ENCODE data around the gene GTF2B. TPM values are rescaled to one million over a fixed set of nuclear protein-coding genes. Genes with fewer than 3 reads are reported as not detected.

GTF2B gene
- total RNA-seq, 2 experiments from 2014 or later = 41.9 to 47.1 TPM

DNA sequence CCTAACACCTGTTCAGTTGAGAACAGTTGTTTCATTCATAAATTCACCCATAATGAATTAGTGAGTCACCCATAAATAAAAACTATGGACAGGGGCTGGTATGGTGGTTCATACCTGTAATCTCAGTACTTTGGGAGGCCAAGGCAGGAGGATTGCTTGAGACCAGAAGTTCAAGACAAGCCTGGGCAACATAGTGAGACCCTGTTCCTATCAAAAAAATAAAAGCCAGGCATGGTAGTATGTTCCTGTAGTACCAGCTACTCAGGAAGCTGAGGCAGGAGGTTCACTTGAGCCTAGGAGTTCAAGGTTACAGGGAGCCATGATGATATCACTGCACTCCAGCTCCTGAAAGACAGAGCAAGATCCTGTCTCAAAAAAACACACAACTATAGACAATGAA is 79.0 kb downstream of the GTF2B start:
- no peaks in the 10 kb centered on the region for H3K9me3 Mint-ChIP-seq
- peaks cover 2% of the 10 kb centered on the region for H3K4me1 Mint-ChIP-seq
- CTCF ChIA-PET = no interaction called here
- peaks cover 29% of the 10 kb centered on the region for H3K36me3 Mint-ChIP-seq (ENCODE audit: low read depth)
- no peak for DNase-seq
- H3K4me3 Mint-ChIP-seq = no peak overlapping the region
- H3K27ac Mint-ChIP-seq = no peak overlapping the region
- no peaks in the 10 kb centered on the region for H3K27me3 Mint-ChIP-seq
- POLR2A ChIA-PET = no interaction called here

DNA sequence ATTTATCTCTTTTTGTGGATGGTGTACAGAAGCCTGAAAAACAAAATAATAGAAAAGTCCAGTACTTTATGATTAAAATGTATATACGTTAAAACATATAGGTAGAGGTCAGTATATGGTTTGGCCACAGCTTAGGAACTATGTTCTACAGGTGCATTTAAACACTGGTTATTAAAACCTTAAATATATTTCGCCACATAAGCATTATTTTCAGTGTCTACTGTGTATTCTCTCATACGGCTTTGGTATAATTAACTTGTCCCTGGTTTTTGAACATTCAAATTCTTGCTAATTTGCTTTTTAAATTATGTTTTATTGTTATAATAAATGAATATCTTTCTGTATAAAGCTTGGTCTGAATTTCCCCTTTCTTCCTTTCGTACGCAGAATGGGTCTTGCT is 87.9 kb downstream of the GTF2B start:
- Mint-ChIP-seq H3K4me1 (peaks cover 19% of the 10 kb centered on the region), H3K27ac (no peak overlapping the region), H3K4me3 (no peak overlapping the region), H3K9me3 (peaks cover 6% of the 10 kb centered on the region), H3K27me3 (no peaks in the 10 kb centered on the region), H3K36me3 (ENCODE audit: low read depth) (peaks cover 41% of the 10 kb centered on the region)
- CTCF ChIA-PET = no interaction called here
- DNase-seq = no peak
- POLR2A ChIA-PET = no interaction called here

DNA sequence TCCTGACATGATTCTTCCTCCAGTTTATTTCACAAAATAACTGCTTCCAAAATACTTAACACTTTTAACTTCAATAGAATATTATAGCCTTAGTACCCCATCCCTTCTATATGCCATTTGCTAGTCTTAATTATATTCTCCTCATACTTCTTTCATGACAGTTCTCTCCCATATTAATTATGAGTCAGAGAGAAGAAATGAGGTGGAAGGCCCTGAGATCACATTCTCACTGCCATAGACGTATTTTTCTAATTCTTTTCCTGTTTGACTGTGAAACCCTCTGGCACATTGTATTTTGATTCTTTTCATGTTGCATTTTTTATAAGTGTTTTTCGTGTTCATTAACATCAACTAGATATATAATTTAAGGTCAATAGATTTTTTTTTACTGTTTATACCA is 88.4 kb downstream of the GTF2B start:
- peaks cover 19% of the 10 kb centered on the region for H3K4me1 Mint-ChIP-seq
- CTCF ChIA-PET = interaction anchor here (1.8 kb wide), 1 partner anchor 74 kb away, joined by 6 read pairs; no protein-coding TSS in a partner anchor
- POLR2A ChIA-PET = no interaction called here
- H3K27ac Mint-ChIP-seq = no peak overlapping the region
- H3K36me3 Mint-ChIP-seq (ENCODE audit: low read depth) = peaks cover 41% of the 10 kb centered on the region
- DNase-seq = no peak
- peaks cover 6% of the 10 kb centered on the region for H3K9me3 Mint-ChIP-seq
- no peak overlapping the region for H3K4me3 Mint-ChIP-seq
- H3K27me3 Mint-ChIP-seq = no peaks in the 10 kb centered on the region

Other genes starting within 250 kb of the GTF2B start
- gene PKN2, start 207.3 kb downstream of the GTF2B start, total RNA-seq = 10 to 100 TPM; 25.5 to 25.9 TPM
- gene KYAT3, start 101.1 kb upstream of the GTF2B start, total RNA-seq = 10 to 100 TPM; 43.7 to 44.0 TPM
- 10 to 100 TPM; 20.3 to 20.9 TPM for gene RBMXL1, start 101.1 kb upstream of the GTF2B start, total RNA-seq
- gene GBP3, start 131.3 kb upstream of the GTF2B start, total RNA-seq = 10 to 100 TPM; 33.6 to 34.4 TPM
- 100 to 1,000 TPM; 141 to 144 TPM for gene GBP1, start 173.6 kb upstream of the GTF2B start, total RNA-seq
- 100 to 1,000 TPM; 280 to 281 TPM for gene GBP2, start 234.5 kb upstream of the GTF2B start, total RNA-seq